Caco-2 (cell line): ENCODE results near the gene IL37. TPM values are rescaled to one million over a fixed set of nuclear protein-coding genes. Genes with fewer than 3 reads are reported as not detected.
A peak's percentile ranks its signal among the peaks of the same experiment; 100 is the strongest.
"Not testable (repeated sequence)": the region's sequence is repeated elsewhere in the genome, so short reads cannot be mapped to it uniquely, and the experiment has no call there.

Source experiments
- BruUV-seq: library from RNA; stranded (reverse); fragments of 400-500 nt; replicated peaks from 2 replicates; lab custom pipeline; 2021; lab: Mats Ljungman, UMichigan
- CTCF ChIA-PET: fragments of 300-600 bp; sonication (Branson Sonifier 250); formaldehyde crosslinking; loops from one replicate; lab custom pipeline; 2022; ENCODE audit warnings: antibody characterized with exemption; lab: Charles Lee
- POLR2A ChIA-PET: fragments of 300-600 bp; sonication (Branson Sonifier 250); formaldehyde crosslinking; loops from one replicate; lab custom pipeline; 2022; ENCODE audit warnings: antibody characterized with exemption; lab: Charles Lee
- DNase-seq, 2 experiments: peaks; one replicate each; pipeline versions ENCODE4 v3.0.0 to v3.0.0-alpha.2; 2020 to 2022
- H3K27me3 ChIP-seq: replicated peaks from 2 replicates; pipeline ENCODE4 v1.6.0; 2011; ENCODE audit warnings: low read length; ENCODE audit not compliant: control insufficient read depth, insufficient read depth
- H3K36me3 ChIP-seq: 2 replicates; pipeline ENCODE4 v1.5.1; 2011; ENCODE audit warnings: low read length; ENCODE audit not compliant: control insufficient read depth, insufficient read depth
- H3K4me1 ChIP-seq: fragments of 250-450 bp; sonication (Bioruptor Pico); 2 replicates; pipeline ENCODE4 v1.5.1; 2020; ENCODE audit warnings: mild to moderate bottlenecking
- H3K4me3 ChIP-seq: 2 replicates; pipeline ENCODE4 v1.5.1; 2011; ENCODE audit warnings: low read depth, mild to moderate bottlenecking, control low read depth, low read length
- H3K9me3 ChIP-seq: fragments of 250-450 bp; sonication (Bioruptor Pico); 2 replicates; pipeline ENCODE4 v1.5.1; 2020; ENCODE audit warnings: mild to moderate bottlenecking, moderate library complexity
- H3K27ac Mint-ChIP-seq: one replicate; pipeline ENCODE4 v1.8.0; 2022; ENCODE audit warnings: mixed read lengths; ENCODE audit not compliant: unreplicated experiment
- H3K27me3 Mint-ChIP-seq: one replicate; pipeline ENCODE4 v1.8.0; 2022; ENCODE audit warnings: mixed read lengths; ENCODE audit not compliant: insufficient read depth, unreplicated experiment
- H3K36me3 Mint-ChIP-seq: one replicate; pipeline ENCODE4 v1.8.0; 2022; ENCODE audit warnings: mild to moderate bottlenecking, mixed read lengths; ENCODE audit not compliant: insufficient read depth, unreplicated experiment
- H3K4me1 Mint-ChIP-seq: one replicate; pipeline ENCODE4 v1.8.0; 2022; ENCODE audit warnings: low read depth, mixed read lengths; ENCODE audit not compliant: unreplicated experiment
- H3K4me3 Mint-ChIP-seq: one replicate; pipeline ENCODE4 v1.8.0; 2022; ENCODE audit warnings: mild to moderate bottlenecking, moderate library complexity, mixed read lengths; ENCODE audit not compliant: unreplicated experiment
- H3K9me3 Mint-ChIP-seq: one replicate; pipeline ENCODE4 v1.8.0; 2022; ENCODE audit warnings: mixed read lengths; ENCODE audit not compliant: unreplicated experiment
- CTCF ChIP-seq, 2 experiments: fragments of 200-600 bp in 1 of 2; IDR thresholded peaks; 1 replicate in 1 of 2; 2 replicates in 1 of 2; pipeline versions ENCODE4 v1.5.1 to v1.8.0; 2011 to 2022; ENCODE audit warnings: antibody characterized with exemption in 1 of 2, control low read depth in 1 of 2, inconsistent platforms in 1 of 2, low read depth in 1 of 2, low read length in 1 of 2, mild to moderate bottlenecking in 1 of 2, moderate library complexity in 1 of 2; ENCODE audit not compliant: insufficient read depth in 1 of 2, severe bottlenecking in 1 of 2, unreplicated experiment in 1 of 2
- intact Hi-C: fragments of 100-400 bp; cut with micrococcal nuclease; formaldehyde crosslinking; loops from one replicate; pipeline ENCODE4 v1.10.0; 2022; ENCODE audit not compliant: unreplicated experiment
- total RNA-seq: library from RNA; stranded (reverse); gene quantifications from 2 replicates; pipeline ENCODE4 v1.2.3, GENCODE V29; 2022

IL37 gene
- total RNA-seq, 1 experiment from 2014 or later = not detected

GRCh38 chr2:112896909-112897623 lies 13.9 kb upstream of the IL37 start:
- intact Hi-C loops = no loop called here
- H3K4me1 Mint-ChIP-seq = peaks cover 14% of the 10 kb centered on the region
- H3K27me3 ChIP-seq = no peaks in the 10 kb centered on the region
- H3K36me3 Mint-ChIP-seq = peaks cover 14% of the 10 kb centered on the region
- no peaks in the 10 kb centered on the region; the same call in none of the 2 replicates for H3K36me3 ChIP-seq
- no peaks in the 10 kb centered on the region for H3K27me3 Mint-ChIP-seq
- no peak for DNase-seq
- CTCF ChIA-PET = no interaction called here
- no peak overlapping the region for H3K27ac Mint-ChIP-seq
- BruUV-seq = no TSS peak
- no peak overlapping the region for H3K4me3 Mint-ChIP-seq
- H3K9me3 ChIP-seq = no peaks in the 10 kb centered on the region
- peaks cover 27% of the 10 kb centered on the region for H3K4me1 ChIP-seq
- no peak overlapping the region for H3K4me3 ChIP-seq
- no peak for TF ChIP-seq CTCF (IDR thresholded peaks at IDR 0.05; ENCODE audit: insufficient read depth in 1 of 2, low read depth in 1 of 2, low read length in 1 of 2, severe bottlenecking in 1 of 2, unreplicated experiment in 1 of 2)
- POLR2A ChIA-PET = no interaction called here
- peaks cover 13% of the 10 kb centered on the region for H3K9me3 Mint-ChIP-seq

GRCh38 chr2:112897624-112897978 lies 13.4 kb upstream of the IL37 start:
- H3K4me1 ChIP-seq = peaks cover 32% of the 10 kb centered on the region
- H3K27me3 ChIP-seq = no peaks in the 10 kb centered on the region
- H3K27me3 Mint-ChIP-seq = no peaks in the 10 kb centered on the region
- H3K9me3 ChIP-seq = no peaks in the 10 kb centered on the region
- H3K36me3 Mint-ChIP-seq = peaks cover 20% of the 10 kb centered on the region
- ChIA-PET CTCF (no interaction called here), POLR2A (no interaction called here)
- peaks cover 19% of the 10 kb centered on the region for H3K4me1 Mint-ChIP-seq
- H3K36me3 ChIP-seq = no peaks in the 10 kb centered on the region; the same call in none of the 2 replicates
- H3K9me3 Mint-ChIP-seq = peaks cover 18% of the 10 kb centered on the region
- DNase-seq = no peak
- H3K4me3 Mint-ChIP-seq = no peak overlapping the region
- no peak overlapping the region for H3K4me3 ChIP-seq
- BruUV-seq = no TSS peak
- intact Hi-C loops = no loop called here
- TF ChIP-seq CTCF (IDR thresholded peaks at IDR 0.05; ENCODE audit: insufficient read depth in 1 of 2, low read depth in 1 of 2, low read length in 1 of 2, severe bottlenecking in 1 of 2, unreplicated experiment in 1 of 2) = no peak
- no peak overlapping the region for H3K27ac Mint-ChIP-seq

- POLR2A ChIA-PET = not testable (repeated sequence)
Observed at GRCh38 chr2:112901431-112902065, 9.4 kb upstream of the IL37 start.

More at GRCh38 chr2:112901431-112902065, 9.4 kb upstream of the IL37 start:
- BruUV-seq, H3K36me3 ChIP-seq, H3K27me3 Mint-ChIP-seq, H3K27me3 ChIP-seq, H3K9me3 ChIP-seq, H3K4me3 ChIP-seq: not testable (repeated sequence)
- CTCF ChIA-PET = interaction anchor here (4.3 kb wide), 1 partner anchor 41 kb away, joined by 20 read pairs; no protein-coding TSS in a partner anchor
- peak overlapping the region; percentile 31 for H3K4me3 Mint-ChIP-seq
- peaks cover 22% of the 10 kb centered on the region for H3K9me3 Mint-ChIP-seq
- peak; percentile 71 to 74 for DNase-seq
- H3K36me3 Mint-ChIP-seq = peaks cover 25% of the 10 kb centered on the region
- intact Hi-C loops = loop anchor here (5.0 kb wide), 1 partner anchor 41 kb away; no protein-coding TSS in a partner anchor
- peak overlapping the region; percentile 79 for H3K27ac Mint-ChIP-seq
- H3K4me1 ChIP-seq = peaks cover 37% of the 10 kb centered on the region
- peaks cover 33% of the 10 kb centered on the region for H3K4me1 Mint-ChIP-seq
